NK-92 (cell line): ENCODE data around the gene RCAN3.
A peak's percentile ranks its signal among the peaks of the same experiment; 100 is the strongest.
"Not testable (repeated sequence)": the region's sequence is repeated elsewhere in the genome, so short reads cannot be mapped to it uniquely, and the experiment has no call there.

Experiments
- DNase-seq: peaks from one replicate; lab custom pipeline; 2025; ENCODE audit not compliant: unreplicated experiment; lab: John Stamatoyannopoulos, UW

RCAN3 gene

DNA sequence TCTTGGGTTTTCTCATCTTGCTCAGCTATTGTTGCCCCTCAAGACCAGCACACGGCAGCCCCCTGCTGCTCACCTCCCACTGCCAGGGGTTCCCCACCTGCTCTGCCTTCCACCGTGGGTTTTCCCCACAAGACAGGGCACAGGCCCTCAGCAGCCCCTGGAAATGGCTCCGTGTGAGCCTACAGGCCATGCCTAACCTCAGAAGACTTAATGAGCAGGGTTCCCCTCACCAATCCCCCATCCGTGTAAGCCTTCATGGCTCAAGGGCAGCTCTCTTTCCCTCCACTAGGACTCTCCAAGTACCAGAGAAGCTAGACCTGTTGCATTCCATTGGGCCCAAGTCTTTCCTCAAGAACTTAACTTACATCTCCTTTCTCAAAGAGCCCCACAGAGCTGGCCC lies 18.4 kb upstream of the RCAN3 start:
- no peak for DNase-seq

DNA sequence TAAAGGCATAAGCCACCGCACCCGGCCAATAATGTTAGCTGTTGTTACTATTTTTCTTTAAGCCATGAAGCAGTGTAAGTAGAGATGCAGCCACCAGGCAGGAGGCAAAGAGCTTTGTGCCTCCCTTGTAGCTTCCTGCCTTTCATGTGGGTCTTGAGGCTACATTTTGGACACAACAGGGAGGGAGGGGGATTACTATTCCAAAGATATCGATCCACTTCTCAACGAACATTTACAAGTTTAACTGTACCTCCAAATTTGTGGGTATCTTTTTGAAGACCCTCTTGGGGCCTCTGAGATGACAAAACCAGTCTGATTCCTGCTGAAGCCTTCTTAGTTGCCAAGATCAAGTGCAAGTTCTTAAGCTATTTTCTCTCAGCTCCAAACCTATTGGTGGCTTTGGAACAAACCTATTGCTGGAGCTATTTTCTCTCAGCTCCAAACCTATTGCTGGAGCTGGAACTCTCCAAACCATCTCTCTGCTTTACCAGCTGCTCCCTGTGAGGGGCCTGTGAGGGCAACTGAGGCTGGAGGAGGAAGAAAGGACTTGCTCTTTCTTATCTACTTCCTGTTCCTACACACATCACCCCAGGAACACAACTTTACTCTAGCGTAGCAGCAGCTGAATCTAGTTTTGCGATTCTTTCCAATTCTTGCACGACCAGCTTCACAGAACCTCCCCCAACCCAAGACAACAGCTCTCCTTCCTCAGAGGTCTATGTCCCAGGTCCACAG lies 16.1 kb upstream of the RCAN3 start:
- DNase-seq = no peak

DNA sequence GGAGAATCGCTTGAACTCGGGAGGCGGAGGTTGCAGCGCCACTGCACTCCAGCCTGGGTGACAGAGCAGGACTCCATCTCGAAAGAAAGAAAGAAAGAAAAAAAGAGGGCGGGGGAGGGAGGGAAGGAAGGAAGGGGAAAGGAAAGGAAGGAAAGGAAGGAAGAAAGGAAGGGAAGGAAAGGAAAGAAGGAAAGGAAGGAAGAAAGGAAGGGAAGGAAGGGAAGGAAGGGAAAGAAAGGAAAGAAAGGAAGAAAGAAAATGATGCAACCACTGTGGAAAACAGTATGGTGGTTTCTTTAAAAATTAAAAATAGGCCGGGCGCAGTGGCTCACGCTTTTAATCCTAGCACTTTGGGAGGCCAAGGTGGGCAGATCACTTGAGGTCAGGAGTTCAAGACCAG lies 15.2 kb upstream of the RCAN3 start:
- no peak for DNase-seq

DNA sequence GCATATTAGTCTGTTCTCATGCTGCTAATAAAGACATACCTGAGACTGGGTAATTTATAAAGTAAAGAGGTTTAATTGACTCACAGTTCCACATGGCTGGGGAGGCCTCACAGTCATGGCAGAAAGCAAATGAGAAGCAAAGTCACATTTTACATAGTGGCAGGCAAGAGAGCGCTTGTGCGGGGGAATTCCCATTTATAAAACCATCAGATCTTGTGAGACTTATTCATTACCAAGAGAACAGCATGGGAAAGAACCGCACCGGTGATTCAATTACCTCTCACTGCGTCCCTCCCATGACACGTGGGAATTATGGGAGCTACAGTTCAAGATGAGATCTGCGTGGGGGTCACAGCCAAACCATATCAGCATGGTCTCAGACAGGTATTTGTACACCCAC lies 14.5 kb upstream of the RCAN3 start:
- not testable (repeated sequence) for DNase-seq

DNA sequence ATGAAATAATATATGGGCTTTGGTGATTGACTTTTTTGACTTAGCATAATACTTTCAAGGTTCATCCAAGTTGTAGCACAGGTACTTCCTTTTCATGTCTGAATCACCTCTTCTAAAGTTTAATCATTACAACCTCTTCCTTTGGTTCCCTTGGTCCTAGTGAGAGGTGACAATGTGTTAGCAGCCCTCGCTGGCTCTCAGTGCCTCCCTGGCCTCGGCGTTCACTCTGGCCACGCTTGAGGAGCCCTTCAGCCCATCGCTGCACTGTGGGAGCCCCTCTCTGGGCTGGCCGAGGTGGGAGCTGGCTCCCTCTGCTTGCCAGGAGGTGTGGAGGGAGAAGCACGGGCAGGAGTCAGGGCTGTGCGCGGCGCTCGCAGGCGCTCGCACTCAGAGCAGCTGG lies 13.0 kb upstream of the RCAN3 start:
- DNase-seq = no peak

DNA sequence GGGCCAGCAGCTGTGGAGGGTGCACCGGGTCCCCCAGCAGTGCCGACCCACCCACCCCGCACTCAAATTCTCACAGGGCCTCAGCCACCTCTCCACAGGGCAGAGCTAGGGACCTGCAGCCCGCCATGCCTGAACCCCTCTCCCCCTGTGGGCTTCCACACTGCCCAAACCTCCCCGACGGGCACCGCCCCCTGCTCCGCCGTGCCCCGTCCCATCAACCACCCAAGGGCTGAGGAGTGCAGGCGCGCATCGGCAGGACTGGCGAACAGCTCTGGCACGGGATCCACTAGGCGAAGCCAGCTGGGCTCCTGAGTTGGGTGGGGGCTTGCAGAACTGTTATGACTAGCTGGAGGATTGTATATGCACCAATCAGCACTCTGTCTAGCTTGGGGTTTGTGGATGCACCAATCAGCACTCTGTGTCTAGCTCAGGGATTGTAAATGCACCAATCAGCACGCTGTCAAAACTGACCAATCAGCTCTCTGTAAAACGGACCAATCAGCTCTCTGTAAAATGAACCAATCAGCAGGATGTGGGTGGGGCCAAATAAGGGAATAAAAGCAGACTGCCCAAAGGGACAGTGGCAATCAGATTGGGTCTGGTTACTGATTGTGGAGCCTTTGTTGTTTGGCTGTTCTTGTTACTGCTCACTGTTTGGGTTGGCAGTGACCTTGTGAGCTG lies 12.4 kb upstream of the RCAN3 start:
- DNase-seq = no peak

DNA sequence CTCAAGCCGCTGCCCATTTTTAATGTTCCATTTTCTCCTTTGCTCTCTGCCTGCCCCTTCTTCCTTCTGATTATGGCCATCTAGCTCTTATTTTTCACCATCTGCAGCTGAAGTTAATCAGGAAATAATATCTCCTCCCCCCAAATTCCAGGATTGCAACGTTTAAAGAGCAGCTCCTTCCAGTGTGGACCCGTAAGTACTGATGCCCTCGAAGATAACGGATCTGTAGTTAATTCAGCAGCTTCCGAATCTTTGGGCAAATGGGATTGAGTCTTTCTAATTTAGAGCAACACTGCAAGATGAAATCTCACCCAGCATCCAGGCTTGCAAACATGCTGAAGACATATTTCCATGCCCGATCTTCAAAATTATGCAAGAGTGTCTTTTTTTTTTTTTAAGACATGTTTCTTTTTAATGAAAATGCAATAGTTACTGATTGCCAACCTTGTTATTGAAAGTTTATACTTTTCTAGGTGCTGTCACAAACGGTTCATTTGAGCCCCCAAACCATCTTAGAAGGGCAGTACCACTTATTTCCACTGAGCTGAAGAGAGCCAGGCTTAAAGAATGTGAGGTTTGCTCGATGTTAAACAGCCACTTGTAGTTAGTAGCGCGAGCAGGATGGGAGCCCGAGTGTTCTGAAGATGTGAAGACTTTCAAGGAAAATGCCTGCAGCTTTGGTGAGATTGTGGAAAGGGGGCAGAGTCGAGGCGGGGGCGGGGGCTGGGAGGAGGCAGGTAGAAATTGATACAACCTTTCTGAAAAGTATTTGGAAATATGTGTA lies 10.9 kb upstream of the RCAN3 start:
- no peak for DNase-seq

DNA sequence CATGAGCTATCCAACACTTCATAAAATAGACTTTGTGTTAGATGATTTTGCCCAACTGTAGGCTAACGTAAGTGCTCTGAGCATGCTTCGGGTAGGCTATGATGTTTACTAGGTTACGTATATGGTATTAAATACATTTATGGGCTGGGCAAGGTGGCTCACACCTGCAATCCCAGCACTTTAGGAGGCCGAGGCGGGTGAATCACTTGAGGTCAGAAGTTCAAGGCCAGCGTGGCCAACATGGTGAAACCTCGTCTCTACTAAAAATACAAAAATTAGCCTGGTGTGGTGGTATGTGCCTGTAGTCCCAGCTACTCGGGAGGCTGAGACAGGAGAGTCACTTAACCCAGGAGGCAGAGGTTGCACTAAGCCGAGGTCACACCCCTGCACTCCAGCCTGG lies 9.7 kb upstream of the RCAN3 start:
- not testable (repeated sequence) for DNase-seq

DNA sequence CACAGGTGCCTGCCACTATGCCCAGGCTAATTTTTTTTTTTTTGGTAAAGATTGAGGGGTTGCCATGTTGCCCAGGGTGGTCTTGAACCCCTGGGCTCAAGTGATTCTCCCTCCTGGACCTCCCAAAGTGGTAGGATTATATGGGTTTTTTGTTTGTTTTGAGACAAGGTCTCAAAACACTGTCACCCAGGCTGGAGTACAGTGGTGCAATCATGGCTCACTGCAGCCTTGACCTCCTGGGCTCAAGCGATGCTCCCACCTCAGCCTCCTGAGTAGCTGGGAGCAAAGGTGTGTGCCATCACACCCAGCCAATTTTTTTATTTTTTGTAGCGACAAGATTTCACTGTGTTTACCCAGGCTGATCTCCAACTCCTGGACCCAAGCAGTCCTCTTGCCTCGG lies 8.9 kb upstream of the RCAN3 start:
- DNase-seq = no peak

DNA sequence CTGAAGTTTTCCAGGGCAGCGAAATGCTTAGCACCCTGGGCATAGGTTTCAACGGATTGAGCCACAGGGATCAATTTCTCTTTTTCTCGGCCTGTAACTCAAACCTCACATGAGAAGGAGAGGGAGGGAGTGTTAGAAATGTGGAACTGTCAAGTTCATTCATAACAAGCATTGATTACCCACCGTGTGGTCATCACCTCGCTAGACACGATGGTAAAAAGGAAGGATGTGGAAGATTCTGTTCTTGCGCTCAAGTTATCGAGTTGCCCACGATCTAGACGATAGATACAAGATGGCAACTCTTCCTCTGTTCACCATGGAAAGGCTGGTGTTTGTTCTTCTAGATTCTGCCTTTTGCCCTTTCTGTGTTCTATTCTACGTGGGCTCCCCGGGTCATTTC lies 4.0 kb upstream of the RCAN3 start:
- DNase-seq = no peak

DNA sequence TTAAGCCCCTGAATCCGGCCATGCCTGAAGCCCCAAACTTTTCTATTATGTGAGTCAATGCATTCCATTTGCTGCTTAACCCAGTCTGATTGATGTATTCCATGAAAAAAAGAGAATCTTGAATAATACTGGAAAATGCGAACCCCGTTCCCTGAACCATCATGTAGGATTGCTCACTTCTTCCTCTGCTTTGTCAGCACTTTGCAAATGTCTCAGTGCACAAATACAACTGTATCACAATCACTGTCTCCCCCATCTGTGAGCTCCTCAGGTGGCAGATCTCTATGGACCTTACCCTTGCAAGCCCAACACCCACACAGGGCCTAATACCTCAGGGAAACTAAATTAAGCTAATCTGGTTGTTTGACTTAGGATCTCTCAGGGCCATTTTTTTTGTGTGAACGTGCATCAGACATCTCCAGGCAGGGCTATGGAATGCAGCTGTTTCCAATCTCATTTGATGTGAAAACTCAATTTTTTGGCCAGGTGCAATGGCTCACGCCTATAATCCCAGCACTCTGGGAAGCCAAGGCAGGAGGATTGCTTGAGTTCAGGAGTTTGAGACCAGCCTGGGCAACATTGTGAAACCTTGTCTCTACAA lies 2.1 kb upstream of the RCAN3 start:
- DNase-seq = no peak

DNA sequence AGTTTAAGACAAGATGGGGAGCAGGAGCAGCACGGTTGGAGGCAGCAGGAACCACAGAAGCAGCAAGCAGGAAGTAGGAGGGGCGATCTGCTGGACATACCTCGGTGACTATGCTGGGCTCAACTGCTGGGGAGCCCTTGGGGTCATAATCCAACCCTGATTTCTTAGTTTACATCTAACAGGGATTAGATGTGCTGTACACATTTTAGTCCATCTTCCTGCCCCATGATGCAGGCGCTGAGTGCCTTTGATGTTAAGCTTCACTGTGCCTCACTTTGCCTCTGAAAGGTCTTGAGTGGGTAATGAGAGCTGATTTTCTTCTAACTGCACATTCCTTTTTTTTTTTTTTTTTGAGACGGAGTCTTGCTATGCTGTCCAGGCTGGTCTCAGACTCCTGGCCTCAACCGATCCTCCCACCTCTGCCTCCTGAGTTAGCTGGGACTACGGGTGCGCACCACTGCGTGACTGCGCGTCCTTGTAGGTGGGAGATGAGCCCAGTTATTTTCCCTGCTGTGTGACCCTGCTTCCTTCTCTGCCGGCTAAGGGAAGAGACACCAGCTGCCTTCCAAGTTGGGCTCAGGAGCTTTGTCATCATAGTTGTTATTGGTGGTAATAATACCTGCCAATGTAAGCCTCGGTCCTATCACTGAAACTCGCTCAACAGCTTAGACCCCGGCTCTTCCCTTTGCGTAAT lies 1.1 kb upstream of the RCAN3 start:
- no peak for DNase-seq

DNA sequence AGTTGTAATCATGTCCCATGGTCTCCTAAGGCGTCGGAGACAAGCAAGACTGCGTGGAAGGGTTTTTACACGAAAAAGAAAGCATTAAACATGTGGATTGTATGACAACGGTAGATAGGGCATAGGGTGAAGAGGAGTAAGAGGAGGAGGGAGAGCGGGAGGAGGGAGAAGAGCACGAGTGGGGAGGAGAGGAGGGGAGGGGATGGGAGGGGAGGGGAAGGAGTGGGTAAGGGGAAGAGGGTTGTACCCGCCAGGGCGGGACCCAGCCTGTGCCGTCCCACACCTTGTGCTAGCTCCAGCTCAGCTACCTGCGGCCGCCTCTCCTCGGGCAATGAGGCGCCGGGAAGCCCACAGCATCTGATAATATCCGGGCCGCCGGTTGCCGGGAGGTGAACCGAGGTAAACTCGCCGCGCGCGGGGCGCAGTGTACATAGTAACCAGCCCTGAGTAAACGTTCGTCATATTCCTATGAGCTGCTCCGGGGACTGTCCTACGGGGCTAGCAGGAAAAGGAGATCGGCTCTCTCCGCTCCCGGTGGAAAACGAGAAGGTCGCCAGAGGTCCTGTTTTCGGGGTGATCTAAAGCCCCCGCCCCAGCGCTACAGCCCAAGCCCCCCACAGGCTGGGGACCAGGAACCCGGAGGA lies 449 bp upstream of the RCAN3 start:
- DNase-seq = peak; percentile 40

DNA sequence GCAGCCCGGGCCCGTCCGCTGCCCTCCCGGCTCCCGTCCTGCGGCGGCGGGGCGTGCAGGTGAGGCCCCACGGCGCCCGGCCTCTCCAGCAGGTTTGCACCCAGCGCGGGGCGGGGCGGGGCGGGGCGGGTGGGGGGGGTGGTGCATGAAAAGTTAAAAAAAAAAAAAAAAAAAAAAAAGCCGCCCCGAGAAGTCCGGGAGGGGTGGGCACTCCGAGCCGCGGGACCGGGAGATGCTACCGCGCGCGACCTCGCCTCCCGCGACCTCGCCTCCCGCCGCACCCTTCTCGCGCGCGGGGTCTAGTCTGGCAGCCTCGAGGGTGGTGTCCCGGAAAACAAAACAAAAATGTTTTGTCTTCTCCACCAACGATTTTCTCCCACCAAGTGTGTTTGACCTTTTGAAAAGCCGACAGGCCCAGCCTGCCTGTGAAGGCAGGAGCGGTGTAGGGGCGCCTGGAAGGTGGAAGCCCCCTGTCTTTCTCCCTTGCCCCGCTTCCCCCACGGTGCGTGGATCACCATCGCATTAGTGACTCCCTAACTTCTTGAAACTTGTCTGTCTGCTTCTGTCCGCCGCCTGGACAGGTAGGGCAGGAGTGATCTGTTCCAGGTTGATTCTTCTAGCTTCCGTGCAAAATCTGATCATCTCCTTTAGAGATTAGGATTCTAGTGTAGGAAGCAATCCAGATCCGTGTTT lies 569 bp downstream of the RCAN3 start:
- DNase-seq = no peak

DNA sequence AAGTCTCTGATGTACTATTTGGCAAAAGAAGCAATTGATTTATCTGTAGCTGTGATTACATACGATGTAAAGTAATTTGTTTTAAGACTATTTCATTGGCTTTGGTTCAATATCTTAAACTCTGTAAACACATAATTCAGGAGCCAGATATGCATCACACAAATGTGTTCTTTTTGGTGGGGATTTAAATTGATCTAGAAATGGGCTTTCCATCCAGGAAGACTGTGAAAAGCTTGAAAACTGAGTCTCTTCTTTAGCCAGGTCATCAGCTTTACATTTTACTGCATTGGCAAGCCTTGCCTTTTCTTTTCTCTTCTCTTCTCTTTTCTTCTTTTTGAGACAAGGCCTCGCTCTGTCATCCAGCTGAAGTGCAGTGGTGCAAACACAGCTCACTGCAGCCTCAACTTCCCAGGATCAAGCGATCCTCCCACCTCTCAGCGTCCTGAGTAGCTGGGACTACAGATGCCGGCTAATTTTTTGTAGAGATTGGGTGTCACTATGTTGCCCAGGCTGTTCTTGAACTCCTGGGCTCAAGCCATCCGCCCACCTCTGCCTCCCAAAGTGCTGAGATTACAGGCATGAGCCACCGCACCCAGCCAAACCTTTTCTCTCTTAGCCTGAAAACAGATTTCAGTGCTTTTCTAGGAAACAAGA lies 1.4 kb downstream of the RCAN3 start:
- no peak for DNase-seq

DNA sequence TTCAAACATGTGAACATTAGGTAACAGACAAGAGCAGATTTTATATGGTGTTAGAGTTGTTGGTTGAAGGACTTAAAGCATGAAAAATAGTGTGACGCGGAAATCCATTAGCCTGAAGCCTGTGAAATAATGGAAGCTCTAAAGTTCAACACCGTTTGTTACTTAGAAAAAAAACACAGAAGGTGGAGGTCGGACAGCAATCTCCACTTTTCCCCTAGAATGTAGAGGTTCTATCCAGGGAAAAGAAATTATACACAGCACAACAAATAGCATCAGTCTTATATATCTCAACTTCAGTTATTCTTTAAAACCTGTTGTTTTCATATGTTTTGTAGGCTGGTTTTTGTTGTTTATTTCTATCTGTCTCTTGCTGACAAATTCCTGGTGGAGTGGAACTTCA lies 1.9 kb downstream of the RCAN3 start:
- no peak for DNase-seq

DNA sequence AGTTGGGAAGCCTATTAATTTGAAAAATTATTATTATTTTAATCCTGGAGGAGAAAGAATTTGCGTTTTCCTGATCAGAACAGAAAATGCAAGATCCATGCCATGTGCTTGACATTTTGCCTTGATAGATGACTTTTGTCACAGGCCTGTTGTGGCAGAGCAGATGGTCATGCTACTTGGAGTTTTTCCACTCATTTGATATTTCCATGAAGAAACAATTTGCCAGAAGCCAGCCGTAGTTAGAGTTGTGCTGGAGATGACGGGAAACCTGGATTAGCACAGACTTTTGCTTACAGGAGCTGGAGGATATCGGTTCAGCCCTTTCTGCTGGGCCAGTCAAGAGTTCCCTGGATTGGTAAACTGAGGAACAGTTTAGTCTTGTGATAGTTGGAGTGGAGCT lies 3.2 kb downstream of the RCAN3 start:
- no peak for DNase-seq

DNA sequence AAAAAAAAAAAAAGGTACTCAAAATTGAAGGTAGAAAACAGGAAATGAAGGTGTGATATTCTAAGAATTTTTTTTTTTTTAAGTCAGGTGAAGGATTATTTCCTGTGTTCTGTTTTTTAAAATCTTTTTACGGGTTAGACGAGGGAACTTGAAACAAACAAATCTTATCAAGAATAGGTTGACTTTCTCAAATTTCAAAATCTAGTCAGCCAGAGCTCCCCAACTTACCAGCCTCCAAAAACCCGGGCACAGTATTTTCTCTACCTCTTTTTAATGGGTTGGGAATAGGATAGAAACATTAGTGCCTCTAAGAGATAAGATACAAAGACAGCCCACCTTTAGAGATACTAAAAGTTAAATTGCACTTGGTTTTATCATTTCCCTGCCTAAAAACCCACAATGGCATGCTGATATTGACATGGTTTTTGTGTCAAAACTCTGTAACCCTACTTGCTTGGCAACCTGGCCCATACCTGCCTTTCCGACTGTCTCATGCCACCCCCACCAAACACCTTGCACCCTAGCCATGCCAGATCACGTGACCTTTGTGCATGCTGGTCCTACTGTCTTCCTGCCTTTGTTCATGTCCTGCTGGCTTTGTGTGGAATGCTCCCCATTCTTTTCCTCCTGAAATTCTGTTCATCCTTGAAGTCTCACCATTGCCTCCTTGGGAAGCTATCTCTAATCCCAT lies 4.2 kb downstream of the RCAN3 start:
- DNase-seq = no peak

DNA sequence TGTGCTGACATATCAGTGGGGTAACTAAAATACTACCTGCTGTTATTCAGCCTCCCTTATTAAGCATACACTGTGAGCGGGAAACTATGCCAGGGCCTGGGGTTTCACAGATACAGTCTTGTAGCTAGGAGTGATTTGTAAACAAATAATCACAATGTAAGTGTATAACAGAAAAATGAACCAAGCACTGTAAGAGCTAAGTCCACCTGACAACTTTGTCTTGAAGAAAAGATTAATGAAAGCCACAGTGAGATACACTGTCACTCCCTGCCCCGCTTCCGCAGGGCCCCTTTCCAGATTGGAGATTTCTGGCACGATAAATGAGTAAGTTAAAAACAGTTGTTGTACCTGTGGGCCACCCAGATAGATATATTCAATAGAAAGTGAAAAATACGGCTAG lies 4.8 kb downstream of the RCAN3 start:
- DNase-seq = no peak
